ENCODE measurements around the gene CHTOP.

GRCh38 chr1:153612755-153613331 is 21.0 kb upstream of the CHTOP start, which contains the start of gene S100A16:
- no peak for TF ChIP-seq CTCF (conservative IDR thresholded peaks at IDR 0.05; ENCODE audit: low read length)
- no peak for TF ChIP-seq EZH2phosphoT487 (IDR thresholded peaks at IDR 0.05; ENCODE audit: borderline replicate concordance, low read depth, low read length)

All from OCI-LY7 (cell line).